ENCODE results near the gene NOP14. TPM values are rescaled to one million over a fixed set of nuclear protein-coding genes. Genes with fewer than 3 reads are reported as not detected.
"Not testable (repeated sequence)": the region's sequence is repeated elsewhere in the genome, so short reads cannot be mapped to it uniquely, and the experiment has no call there.

The NOP14 gene
- total and polyA plus RNA-seq, 2 donors (not counting 3 experiments of a cell fraction or from before 2014, with no cell fraction given) = 9.5 to 45.2 TPM

DNA sequence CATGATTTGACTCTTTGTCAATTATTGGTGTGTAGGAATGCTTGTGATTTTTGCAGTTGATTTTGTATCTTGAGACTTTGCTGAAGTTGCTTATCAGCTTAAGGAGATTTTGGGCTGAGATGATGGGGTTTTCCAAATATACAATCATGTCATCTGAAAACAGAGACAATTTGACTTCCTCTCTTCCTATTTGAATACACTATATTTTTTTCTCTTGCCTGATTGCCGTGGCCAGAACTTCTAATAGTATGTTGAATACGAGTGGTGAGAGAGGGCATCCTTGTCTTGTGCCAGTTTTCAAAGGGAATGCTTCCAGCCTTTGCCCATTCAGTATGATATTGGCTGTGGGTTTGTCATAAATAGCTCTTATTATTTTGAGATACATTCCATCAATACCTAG lies 44.9 kb downstream of the NOP14 start:
- intact Hi-C loops (cut with micrococcal nuclease); H3K27me3 ChIP-seq (ENCODE audit: control insufficient read depth in 2 of 2, insufficient read depth in 2 of 2, low read length in 2 of 2); H3K27ac ChIP-seq (ENCODE audit: insufficient read depth, low read depth, low read length); H3K9me1 ChIP-seq (replicated peaks; ENCODE audit: control insufficient read depth, extremely low read depth, insufficient read depth, low read length); dilution Hi-C loops (cut with MboI; ENCODE audit: extremely low pct_ligation_motif_present, low sequenced_read_pairs); CTCF ChIA-PET; H2AFZ ChIP-seq (ENCODE audit: low read depth, low read length); H4K20me1 ChIP-seq (replicated peaks; ENCODE audit: control insufficient read depth, extremely low read depth, insufficient read depth, low read length); H3K9me3 ChIP-seq (replicated peaks; ENCODE audit: control insufficient read depth, insufficient read depth, low read length); FAIRE-seq; BruUV-seq (replicated peaks); H3K9ac ChIP-seq (replicated peaks; ENCODE audit: extremely low read depth, insufficient read depth, low read length); H3K4me3 ChIP-seq (replicated peaks in 1 of 3; ENCODE audit: insufficient read depth in 1 of 3, low read depth in 1 of 3, low read length in 3 of 3); POLR2A ChIA-PET; H3K4me2 ChIP-seq (ENCODE audit: insufficient read depth, low read length); DNase-seq (ENCODE audit: low read depth, low spot score); H3K4me1 ChIP-seq (ENCODE audit: control insufficient read depth, extremely low read depth, insufficient read depth, low read length): not testable (repeated sequence)
- H3K79me2 ChIP-seq (ENCODE audit: control insufficient read depth, insufficient read depth, low read length) = peaks cover 27% of the 10 kb centered on the region
- H3K36me3 ChIP-seq (ENCODE audit: control insufficient read depth in 2 of 2, extremely low read depth in 1 of 2, insufficient read depth in 2 of 2, low read length in 2 of 2) = peaks cover 8 to 19% of the 10 kb centered on the region in 2 experiments

DNA sequence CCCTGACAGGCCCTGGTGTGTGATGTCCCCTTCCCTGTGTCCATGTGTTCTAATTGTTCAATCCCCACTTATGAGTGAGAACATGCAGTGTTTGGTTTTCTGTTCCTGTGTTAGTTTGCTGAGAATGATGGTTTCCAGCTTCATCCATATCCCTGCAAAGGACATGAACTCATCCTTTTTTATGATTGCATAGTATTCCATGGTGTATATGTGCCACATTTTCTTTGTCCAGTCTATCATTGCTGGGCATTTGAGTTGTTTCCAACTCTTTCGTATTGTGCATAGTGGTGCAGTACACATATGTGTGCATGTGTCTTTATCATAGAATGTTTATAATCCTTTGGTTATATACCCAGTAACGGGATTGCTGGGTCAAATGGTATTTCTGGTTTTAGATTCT lies 46.5 kb downstream of the NOP14 start:
- CTCF ChIA-PET; H3K4me3 ChIP-seq (replicated peaks in 1 of 3; ENCODE audit: insufficient read depth in 1 of 3, low read depth in 1 of 3, low read length in 3 of 3); FAIRE-seq; intact Hi-C loops (cut with micrococcal nuclease); H3K9me1 ChIP-seq (replicated peaks; ENCODE audit: control insufficient read depth, extremely low read depth, insufficient read depth, low read length); dilution Hi-C loops (cut with MboI; ENCODE audit: extremely low pct_ligation_motif_present, low sequenced_read_pairs); H2AFZ ChIP-seq (ENCODE audit: low read depth, low read length); H3K27me3 ChIP-seq (ENCODE audit: control insufficient read depth in 2 of 2, insufficient read depth in 2 of 2, low read length in 2 of 2); POLR2A ChIA-PET; H4K20me1 ChIP-seq (replicated peaks; ENCODE audit: control insufficient read depth, extremely low read depth, insufficient read depth, low read length); H3K4me1 ChIP-seq (ENCODE audit: control insufficient read depth, extremely low read depth, insufficient read depth, low read length); H3K4me2 ChIP-seq (ENCODE audit: insufficient read depth, low read length); H3K27ac ChIP-seq (ENCODE audit: insufficient read depth, low read depth, low read length); H3K9ac ChIP-seq (replicated peaks; ENCODE audit: extremely low read depth, insufficient read depth, low read length); BruUV-seq (replicated peaks); H3K9me3 ChIP-seq (replicated peaks; ENCODE audit: control insufficient read depth, insufficient read depth, low read length); DNase-seq (ENCODE audit: low read depth, low spot score): not testable (repeated sequence)
- Histone ChIP-seq H3K36me3 (ENCODE audit: control insufficient read depth in 2 of 2, extremely low read depth in 1 of 2, insufficient read depth in 2 of 2, low read length in 2 of 2) (peaks cover 15 to 20% of the 10 kb centered on the region in 2 experiments), H3K79me2 (ENCODE audit: control insufficient read depth, insufficient read depth, low read length) (peaks cover 27% of the 10 kb centered on the region)

DNA sequence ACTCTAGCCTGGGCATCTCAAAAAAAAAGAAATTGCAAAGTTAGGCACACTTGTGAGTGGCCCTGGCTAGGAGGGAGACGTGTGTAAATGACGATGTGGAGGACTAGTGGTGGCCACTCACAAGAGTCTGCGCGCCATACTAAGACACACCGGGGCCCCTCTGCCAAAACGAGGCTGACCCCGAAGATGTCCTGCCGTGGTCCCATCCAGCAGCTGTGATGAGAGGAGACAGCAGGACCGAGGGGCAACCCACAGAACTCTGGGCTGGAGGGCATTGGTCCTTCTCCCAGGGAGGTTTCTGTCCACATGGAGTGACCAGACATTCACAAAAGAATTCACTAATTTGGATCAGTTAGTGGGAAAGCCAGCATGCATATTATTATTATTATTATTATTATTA lies 47.4 kb downstream of the NOP14 start:
- no peak overlapping the region for H3K9ac ChIP-seq (replicated peaks; ENCODE audit: extremely low read depth, insufficient read depth, low read length)
- no peaks in the 10 kb centered on the region for H3K9me1 ChIP-seq (replicated peaks; ENCODE audit: control insufficient read depth, extremely low read depth, insufficient read depth, low read length)
- peaks cover 16 to 26% of the 10 kb centered on the region in 2 experiments for H3K36me3 ChIP-seq (ENCODE audit: control insufficient read depth in 2 of 2, extremely low read depth in 1 of 2, insufficient read depth in 2 of 2, low read length in 2 of 2)
- no peak overlapping the region for H3K27ac ChIP-seq (ENCODE audit: insufficient read depth, low read depth, low read length)
- dilution Hi-C loops (cut with MboI; ENCODE audit: extremely low pct_ligation_motif_present, low sequenced_read_pairs) = no loop called here
- POLR2A ChIA-PET = no interaction called here
- H3K4me1 ChIP-seq (ENCODE audit: control insufficient read depth, extremely low read depth, insufficient read depth, low read length) = no peaks in the 10 kb centered on the region
- H3K4me2 ChIP-seq (ENCODE audit: insufficient read depth, low read length) = no peak overlapping the region
- DNase-seq (ENCODE audit: low read depth, low spot score) = no peak
- no peak for TF ChIP-seq POLR2AphosphoS5 (IDR thresholded peaks at IDR 0.05; ENCODE audit: insufficient read depth, low read depth, low read length)
- no peak for TF ChIP-seq GATA2 (IDR thresholded peaks at IDR 0.05; ENCODE audit: insufficient read depth, insufficient read length, low read depth, low read length)
- no peak for TF ChIP-seq MYC (IDR thresholded peaks at IDR 0.05; ENCODE audit: low read depth, low read length)
- no peak for TF ChIP-seq FOS (IDR thresholded peaks at IDR 0.05; ENCODE audit: borderline replicate concordance, insufficient read depth, low read length)
- TF ChIP-seq JUN (IDR thresholded peaks at IDR 0.05; ENCODE audit: borderline replicate concordance, insufficient read depth, insufficient read length, low read depth) = no peak
- TF ChIP-seq, protein P1, sequence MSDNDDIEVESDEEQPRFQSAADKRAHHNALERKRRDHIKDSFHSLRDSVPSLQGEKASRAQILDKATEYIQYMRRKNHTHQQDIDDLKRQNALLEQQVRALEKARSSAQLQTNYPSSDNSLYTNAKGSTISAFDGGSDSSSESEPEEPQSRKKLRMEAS (IDR thresholded peaks at IDR 0.05; ENCODE audit: insufficient read depth, insufficient read length) = no peak
- TF ChIP-seq POLR2A (IDR thresholded peaks at IDR 0.05; ENCODE audit: low read depth, low read length) = no peak
- TF ChIP-seq EZH2 (IDR thresholded peaks at IDR 0.05; ENCODE audit: borderline replicate concordance, low read depth, low read length, severe bottlenecking) = no peak
- TF ChIP-seq, protein P2, sequence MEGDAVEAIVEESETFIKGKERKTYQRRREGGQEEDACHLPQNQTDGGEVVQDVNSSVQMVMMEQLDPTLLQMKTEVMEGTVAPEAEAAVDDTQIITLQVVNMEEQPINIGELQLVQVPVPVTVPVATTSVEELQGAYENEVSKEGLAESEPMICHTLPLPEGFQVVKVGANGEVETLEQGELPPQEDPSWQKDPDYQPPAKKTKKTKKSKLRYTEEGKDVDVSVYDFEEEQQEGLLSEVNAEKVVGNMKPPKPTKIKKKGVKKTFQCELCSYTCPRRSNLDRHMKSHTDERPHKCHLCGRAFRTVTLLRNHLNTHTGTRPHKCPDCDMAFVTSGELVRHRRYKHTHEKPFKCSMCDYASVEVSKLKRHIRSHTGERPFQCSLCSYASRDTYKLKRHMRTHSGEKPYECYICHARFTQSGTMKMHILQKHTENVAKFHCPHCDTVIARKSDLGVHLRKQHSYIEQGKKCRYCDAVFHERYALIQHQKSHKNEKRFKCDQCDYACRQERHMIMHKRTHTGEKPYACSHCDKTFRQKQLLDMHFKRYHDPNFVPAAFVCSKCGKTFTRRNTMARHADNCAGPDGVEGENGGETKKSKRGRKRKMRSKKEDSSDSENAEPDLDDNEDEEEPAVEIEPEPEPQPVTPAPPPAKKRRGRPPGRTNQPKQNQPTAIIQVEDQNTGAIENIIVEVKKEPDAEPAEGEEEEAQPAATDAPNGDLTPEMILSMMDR (IDR thresholded peaks at IDR 0.05; ENCODE audit: extremely low read depth in 1 of 2, insufficient read depth in 1 of 2, low read depth in 1 of 2, low read length in 2 of 2) = no peak
- no peaks in the 10 kb centered on the region for H3K9me3 ChIP-seq (replicated peaks; ENCODE audit: control insufficient read depth, insufficient read depth, low read length)
- no TSS peak for BruUV-seq (replicated peaks)
- H4K20me1 ChIP-seq (replicated peaks; ENCODE audit: control insufficient read depth, extremely low read depth, insufficient read depth, low read length) = no peaks in the 10 kb centered on the region
- H3K79me2 ChIP-seq (ENCODE audit: control insufficient read depth, insufficient read depth, low read length) = peaks cover 27% of the 10 kb centered on the region
- no peak overlapping the region for H2AFZ ChIP-seq (ENCODE audit: low read depth, low read length)
- intact Hi-C loops (cut with micrococcal nuclease) = no loop called here
- no peak overlapping the region for H3K4me3 ChIP-seq (replicated peaks in 1 of 3; ENCODE audit: insufficient read depth in 1 of 3, low read depth in 1 of 3, low read length in 3 of 3)
- CTCF ChIA-PET = interaction anchor here (1.0 kb wide), 1 partner anchor 35 kb away, joined by 3 read pairs; no protein-coding TSS in a partner anchor
- no peak for FAIRE-seq
- no peaks in the 10 kb centered on the region for H3K27me3 ChIP-seq (ENCODE audit: control insufficient read depth in 2 of 2, insufficient read depth in 2 of 2, low read length in 2 of 2)

Data from endothelial cell of umbilical vein (primary cell).